HG03280 (cell line): ENCODE results near the gene KATNA1.

Experiments used
- ATAC-seq: cut with Tn5 transposase; IDR thresholded peaks from one replicate; pipeline ENCODE4 v1.9.1; 2021; ENCODE audit warnings: mild to moderate bottlenecking, moderate library complexity; ENCODE audit not compliant: unreplicated experiment

The KATNA1 gene

DNA sequence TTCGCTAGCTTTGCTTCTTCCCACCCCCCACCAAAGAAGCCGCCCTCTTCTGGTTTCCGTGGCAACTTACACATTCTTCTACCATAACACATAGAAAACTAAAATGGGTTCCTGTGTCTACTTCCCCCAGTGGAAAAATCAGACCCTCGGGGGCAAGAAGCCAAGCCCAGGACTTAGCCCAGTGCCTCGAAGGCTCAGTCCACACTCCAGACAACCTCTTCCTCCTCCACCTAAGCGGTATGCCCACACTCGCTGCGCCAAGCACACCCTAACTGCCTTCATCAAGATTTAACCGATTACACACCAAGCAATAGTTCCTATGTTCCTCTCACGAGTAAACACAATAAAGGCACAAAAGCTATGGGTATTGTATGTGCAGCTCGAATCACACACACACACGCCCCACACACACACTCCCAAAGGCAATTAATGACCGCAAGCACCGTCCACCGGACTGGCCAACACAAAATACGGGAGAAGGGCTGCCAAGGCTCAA is 103.2 kb downstream of the KATNA1 start:
- peak; percentile 26 for ATAC-seq
